GM23248 (cell line): Measurements from ENCODE around the gene TNNI3. TPM values are rescaled to one million over a fixed set of nuclear protein-coding genes. Genes with fewer than 3 reads are reported as not detected.
A peak's percentile ranks its signal among the peaks of the same experiment; 100 is the strongest.

ENCODE experiments used
- DNase-seq: peaks from one replicate; pipeline ENCODE4 v3.0.0-alpha.2; 2015
- H2AFZ ChIP-seq: fragments of 200-600 bp; sonication (generic); 2 replicates; pipeline ENCODE4 v1.6.1; 2016; ENCODE audit warnings: antibody characterized with exemption
- H3F3A ChIP-seq: fragments of 200-600 bp; sonication (generic); 2 replicates; pipeline ENCODE4 v1.6.1; 2016; ENCODE audit warnings: mild to moderate bottlenecking, antibody characterized with exemption, mixed run types; ENCODE audit not compliant: insufficient read depth
- H3K27ac ChIP-seq: fragments of 200-600 bp; sonication (generic); 2 replicates; pipeline ENCODE4 v1.5.1; 2016; ENCODE audit warnings: mild to moderate bottlenecking
- H3K27me3 ChIP-seq: fragments of 200-600 bp; sonication (generic); replicated peaks from 2 replicates; pipeline ENCODE4 v1.6.1; 2016; ENCODE audit warnings: mild to moderate bottlenecking; ENCODE audit not compliant: insufficient read depth
- H3K36me3 ChIP-seq: fragments of 200-600 bp; sonication (generic); 2 replicates; pipeline ENCODE4 v1.6.1; 2016; ENCODE audit warnings: low read depth, mild to moderate bottlenecking
- H3K4me1 ChIP-seq: fragments of 200-600 bp; sonication (generic); 2 replicates; pipeline ENCODE4 v1.6.1; 2016; ENCODE audit warnings: mild to moderate bottlenecking; ENCODE audit not compliant: insufficient read depth
- H3K4me2 ChIP-seq: fragments of 200-600 bp; sonication (generic); one replicate; pipeline ENCODE4 v1.6.1; 2016; ENCODE audit warnings: mild to moderate bottlenecking; ENCODE audit not compliant: unreplicated experiment
- H3K4me3 ChIP-seq: fragments of 200-600 bp; sonication (generic); 2 replicates; pipeline ENCODE4 v1.5.1; 2016; ENCODE audit warnings: mild to moderate bottlenecking
- H3K79me2 ChIP-seq: fragments of 200-600 bp; sonication (generic); 2 replicates; pipeline ENCODE4 v1.6.1; 2016; ENCODE audit warnings: mild to moderate bottlenecking; ENCODE audit not compliant: insufficient read depth
- H3K9ac ChIP-seq: fragments of 200-600 bp; sonication (generic); 2 replicates; pipeline ENCODE4 v1.6.1; 2016; ENCODE audit warnings: mild to moderate bottlenecking
- H3K9me2 ChIP-seq: fragments of 200-600 bp; sonication (generic); 2 replicates; pipeline ENCODE4 v1.6.1; 2016; ENCODE audit warnings: mixed run types, mild to moderate bottlenecking, moderate library complexity; ENCODE audit not compliant: insufficient read depth
- H3K9me3 ChIP-seq: fragments of 200-600 bp; sonication (generic); one replicate; pipeline ENCODE4 v1.6.1; 2017; ENCODE audit warnings: low read depth
- H4K20me1 ChIP-seq: fragments of 200-600 bp; sonication (generic); 2 replicates; pipeline ENCODE4 v1.6.0; 2016; ENCODE audit not compliant: insufficient read depth
- EZH2 ChIP-seq: fragments of 200-600 bp; sonication (generic); IDR thresholded peaks from 2 replicates; pipeline ENCODE4 v1.6.1; 2018; ENCODE audit warnings: antibody characterized with exemption, mild to moderate bottlenecking; ENCODE audit not compliant: insufficient read depth, poor library complexity, severe bottlenecking
- EZH2phosphoT487 ChIP-seq: fragments of 200-600 bp; sonication (generic); IDR thresholded peaks from 2 replicates; pipeline ENCODE4 v1.6.1; 2018; ENCODE audit warnings: antibody characterized with exemption, moderate library complexity, mild to moderate bottlenecking, low read depth; ENCODE audit not compliant: insufficient read depth
- WGBS, 2 experiments: methylation state at CpG; one replicate each; pipeline ENCODE4 v1.1.6; 2015 to 2017; ENCODE audit warnings: low lambda C conversion rate in 2 of 2, low coverage in 1 of 2; ENCODE audit errors: missing lambda C conversion rate in 2 of 2; 5-methylcytosine and 5-hydroxymethylcytosine counted together
- in situ Hi-C: fragments of 300-500 bp; cut with MboI; formaldehyde crosslinking; loops from 2 replicates; pipeline ENCODE4 v1.15.0; 2020
- polyA plus RNA-seq: library from polyadenylated mRNA; unstranded; fragments of >200 nt; fragmentation: Nextera tagmentation; extraction: Ambion mirVana; gene quantifications from 2 replicates; pipeline ENCODE4 v1.2.1, GENCODE V29; 2016
- total RNA-seq: library from RNA; depleted of rRNA; stranded (reverse); fragments of >200 nt; shearing (Covaris generic); gene quantifications from 2 replicates; pipeline ENCODE4 v1.2.3, GENCODE V29; 2014

The TNNI3 gene
- total and polyA plus RNA-seq, 2 experiments from 2014 or later, result not detected

DNA sequence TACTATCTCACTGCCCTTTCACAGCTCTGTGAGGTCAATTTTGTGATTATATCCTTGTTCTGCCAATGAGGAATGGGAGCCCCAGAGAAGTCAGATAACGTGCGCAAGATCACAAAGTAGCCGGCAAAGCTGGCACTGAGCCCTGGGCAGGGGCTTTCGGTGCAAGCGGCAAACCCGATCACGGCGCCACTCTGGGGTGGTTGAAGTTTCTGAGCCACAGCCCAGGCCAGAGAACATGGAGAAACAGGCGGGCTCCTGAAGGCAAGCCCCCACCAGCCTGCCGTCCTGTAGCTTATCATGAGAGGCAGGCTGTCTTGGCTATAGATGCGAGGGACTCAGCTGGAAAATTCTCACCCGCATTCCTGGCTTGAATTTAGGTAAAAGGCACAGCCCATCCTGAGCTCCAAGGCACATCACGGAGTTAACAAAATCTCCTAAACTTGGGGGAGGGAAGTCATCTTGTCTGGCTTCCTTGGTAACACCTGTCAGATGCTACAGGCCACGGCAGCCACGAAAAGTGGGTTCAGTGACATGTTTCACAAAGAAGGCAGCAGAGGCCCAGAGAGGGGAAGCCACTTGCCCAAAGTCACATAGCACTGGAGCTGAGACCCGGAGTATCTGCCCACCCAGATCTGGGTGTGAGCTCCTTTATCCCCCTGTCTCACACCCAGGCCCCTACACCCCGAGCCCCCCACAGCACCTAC is 21.0 kb downstream of the TNNI3 start:
- in situ Hi-C loops, result loop anchor here (25.0 kb wide), 1 partner anchor 501 kb away; the partner anchor contains the start of genes CCDC106, ZNF580 and ZNF581
- no peaks in the 10 kb centered on the region for H3K9me3 ChIP-seq

DNA sequence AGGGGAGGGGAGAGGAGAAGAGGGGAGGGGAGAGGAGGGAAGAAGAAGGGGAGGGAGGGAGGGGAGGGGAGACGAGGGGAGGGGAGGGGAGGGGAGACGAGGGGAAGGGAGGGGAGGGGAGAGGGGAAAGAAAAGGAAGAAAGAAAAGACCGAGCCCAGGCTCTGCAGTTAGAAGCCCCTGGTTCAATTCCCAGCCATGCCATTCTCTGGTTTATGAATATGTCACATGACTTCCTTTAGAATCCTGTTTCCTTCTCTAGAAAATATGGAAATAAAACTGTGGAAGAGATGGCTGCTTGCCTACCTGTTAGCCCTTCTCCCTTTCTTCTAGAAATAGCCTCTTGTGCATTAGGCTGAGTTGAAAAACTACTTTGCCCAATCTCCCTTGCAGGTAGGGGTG is 22.8 kb downstream of the TNNI3 start:
- Histone ChIP-seq H3K9me3 (no peaks in the 10 kb centered on the region), H3K27me3 (peaks cover 4% of the 10 kb centered on the region; the same call in 1 of the 2 replicates), H3F3A (no peaks in the 10 kb centered on the region), H3K4me1 (no peaks in the 10 kb centered on the region), H3K9ac (no peak overlapping the region), H3K36me3 (no peaks in the 10 kb centered on the region), H2AFZ (no peak overlapping the region), H4K20me1 (no peaks in the 10 kb centered on the region), H3K4me3 (no peak overlapping the region), H3K27ac (no peak overlapping the region), H3K9me2 (no peaks in the 10 kb centered on the region), H3K4me2 (no peak overlapping the region), H3K79me2 (no peaks in the 10 kb centered on the region)
- in situ Hi-C loops, result loop anchor here (25.0 kb wide), 1 partner anchor 503 kb away; the partner anchor contains the start of genes CCDC106, ZNF580 and ZNF581
- WGBS, 2 experiments, result 0 to 3% methylated on average over 1 to 3 of the region's 3 CpGs
- DNase-seq, result no peak
- TF ChIP-seq EZH2phosphoT487, result no peak
- TF ChIP-seq EZH2, result no peak

More for the DNA sequence above, 21.0 kb downstream of the TNNI3 start:
- Histone ChIP-seq H3K27me3 (peaks cover 4% of the 10 kb centered on the region; the same call in 1 of the 2 replicates), H3K9ac (no peak overlapping the region), H3K36me3 (no peaks in the 10 kb centered on the region), H2AFZ (no peak overlapping the region), H4K20me1 (no peaks in the 10 kb centered on the region), H3K79me2 (no peaks in the 10 kb centered on the region), H3F3A (no peaks in the 10 kb centered on the region), H3K4me1 (no peaks in the 10 kb centered on the region), H3K4me3 (no peak overlapping the region), H3K4me2 (no peak overlapping the region), H3K9me2 (no peaks in the 10 kb centered on the region), H3K27ac (no peak overlapping the region)
- TF ChIP-seq EZH2phosphoT487, result no peak
- TF ChIP-seq EZH2, result no peak
- 60 to 61% methylated on average over 16 to 17 of the region's 17 CpGs for WGBS, 2 experiments
- DNase-seq, result no peak

DNA sequence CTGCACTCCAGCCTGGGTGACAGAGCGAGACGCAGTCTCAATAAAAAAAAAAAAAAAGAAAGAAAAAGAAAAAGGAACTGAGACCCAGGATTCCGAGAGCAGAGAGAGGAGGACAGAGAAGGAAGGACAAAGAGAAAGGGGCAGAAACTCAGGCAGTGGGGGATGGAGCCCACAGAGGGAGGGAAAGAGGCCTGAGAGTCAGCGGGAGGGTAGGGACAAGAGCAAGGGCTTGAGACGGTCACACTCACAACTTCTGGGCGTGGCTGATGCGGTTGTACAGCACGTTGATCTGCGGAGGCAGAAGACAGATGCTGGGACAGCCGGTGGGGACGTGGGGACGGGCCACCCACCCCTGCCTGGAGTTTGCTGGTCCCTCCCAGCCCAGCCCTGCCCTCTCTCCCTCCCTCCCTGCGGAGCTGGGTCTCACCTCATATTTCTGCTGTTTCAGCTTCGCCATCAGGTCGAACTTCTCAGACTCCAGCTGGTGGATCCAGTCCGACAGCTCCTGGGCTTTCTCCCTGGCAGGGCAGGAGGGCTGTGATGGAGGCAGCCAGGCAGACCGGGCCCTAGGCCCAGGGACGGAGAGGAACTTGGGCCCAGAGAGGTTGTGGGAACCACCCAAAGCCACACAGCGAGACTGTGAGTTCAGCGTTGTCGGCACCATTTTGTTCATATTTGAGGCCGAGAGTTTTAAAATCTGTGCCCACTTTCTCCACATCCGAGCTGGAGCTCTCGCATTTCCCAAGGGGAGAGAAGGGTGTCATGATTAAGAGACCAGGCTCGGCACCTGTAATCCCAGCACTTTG is 23.7 kb downstream of the TNNI3 start:
- no peaks in the 10 kb centered on the region for H3F3A ChIP-seq
- no peaks in the 10 kb centered on the region for H3K4me1 ChIP-seq
- no peaks in the 10 kb centered on the region for H3K9me2 ChIP-seq
- in situ Hi-C loops, result loop anchor here (25.0 kb wide), 1 partner anchor 503 kb away; the partner anchor contains the start of genes CCDC106, ZNF580 and ZNF581
- H3K79me2 ChIP-seq, result no peaks in the 10 kb centered on the region
- no peak overlapping the region for H3K27ac ChIP-seq
- no peaks in the 10 kb centered on the region for H3K9me3 ChIP-seq
- no peak for DNase-seq
- no peak overlapping the region for H3K4me3 ChIP-seq
- TF ChIP-seq EZH2phosphoT487 (no peak), EZH2 (no peak)
- no peaks in the 10 kb centered on the region for H3K36me3 ChIP-seq
- no peaks in the 10 kb centered on the region for H4K20me1 ChIP-seq
- 40 to 43% methylated on average over 23 to 25 of the region's 25 CpGs for WGBS, 2 experiments
- no peak overlapping the region for H3K9ac ChIP-seq
- H3K27me3 ChIP-seq, result peaks cover 4% of the 10 kb centered on the region; the same call in 1 of the 2 replicates
- H2AFZ ChIP-seq, result no peak overlapping the region
- H3K4me2 ChIP-seq, result no peak overlapping the region

DNA sequence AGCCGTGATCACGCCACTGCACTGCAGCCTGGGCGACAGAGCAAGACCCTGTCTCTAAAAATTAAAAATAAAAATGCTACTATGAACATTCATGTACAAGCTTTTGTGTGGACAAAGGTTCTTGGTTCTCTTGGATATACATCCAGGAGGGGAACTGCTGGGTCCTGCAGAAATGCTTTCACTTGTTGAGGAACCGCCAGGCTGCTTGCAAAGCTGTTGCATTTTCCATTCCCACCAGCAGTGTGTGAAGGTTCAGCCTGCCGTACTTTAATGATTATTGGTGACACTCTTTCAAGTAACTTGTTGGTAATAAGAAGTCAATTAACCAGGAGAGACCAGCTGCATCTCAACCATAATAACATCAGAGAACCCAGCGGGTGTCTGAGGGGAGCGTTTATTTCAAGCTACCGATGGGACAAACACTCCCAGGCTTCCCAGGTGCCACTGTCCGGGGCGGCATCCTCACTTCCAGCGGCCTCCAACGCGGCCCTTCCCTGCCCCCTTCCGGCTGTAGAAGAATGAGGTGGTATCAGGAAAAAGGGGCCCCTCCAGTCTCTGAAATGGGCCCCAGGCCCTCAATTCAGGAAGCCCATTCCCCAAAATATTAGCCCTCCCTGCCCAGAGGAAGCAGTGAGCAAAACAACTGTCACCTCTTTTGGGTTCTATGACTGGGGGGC is 24.9 kb downstream of the TNNI3 start:
- in situ Hi-C loops, result loop anchor here (25.0 kb wide), 1 partner anchor 505 kb away; the partner anchor contains the start of genes CCDC106, ZNF580 and ZNF581
- Histone ChIP-seq H3K79me2 (no peaks in the 10 kb centered on the region), H3K4me1 (no peaks in the 10 kb centered on the region), H3K36me3 (no peaks in the 10 kb centered on the region), H4K20me1 (no peaks in the 10 kb centered on the region), H3K9ac (no peak overlapping the region), H3F3A (no peaks in the 10 kb centered on the region), H2AFZ (no peak overlapping the region), H3K27ac (no peak overlapping the region), H3K27me3 (peaks cover 4% of the 10 kb centered on the region; the same call in 1 of the 2 replicates), H3K9me3 (no peaks in the 10 kb centered on the region), H3K9me2 (no peaks in the 10 kb centered on the region), H3K4me2 (no peak overlapping the region), H3K4me3 (no peak overlapping the region)
- DNase-seq, result peak; percentile 38
- WGBS, 2 experiments, result 47 to 50% methylated on average over 14 of the region's 14 CpGs
- TF ChIP-seq EZH2phosphoT487, result no peak
- no peak for TF ChIP-seq EZH2
